ENCODE measurements around the gene CCDC39.

CCDC39 gene

GRCh38 chr3:180570238-180570637 lies 109.1 kb downstream of the CCDC39 start:
- POLR2A ChIA-PET: no interaction called here
- H3K36me3 ChIP-seq (ENCODE audit: control insufficient read depth in 2 of 2, insufficient read depth in 1 of 2, low read length in 2 of 2): no peaks in the 10 kb centered on the region
- no peaks in the 10 kb centered on the region for H3K9me3 ChIP-seq (ENCODE audit: control insufficient read depth, insufficient read depth, low read depth, low read length)
- no peak overlapping the region for H3K4me3 ChIP-seq (ENCODE audit: low read depth, low read length)
- TF ChIP-seq ZNF707 (tag by site-specific recombination; IDR thresholded peaks at IDR 0.05) (no peak), ZNF133 (tag by site-specific recombination; IDR thresholded peaks at IDR 0.05) (no peak), ZNF404 (tag by site-specific recombination; IDR thresholded peaks at IDR 0.05) (no peak), ZNF561 (tag by site-specific recombination; IDR thresholded peaks at IDR 0.05; ENCODE audit: borderline replicate concordance) (no peak), ZNF621 (tag by site-specific recombination; IDR thresholded peaks at IDR 0.05) (no peak), SCRT1 (tag by site-specific recombination; IDR thresholded peaks at IDR 0.05; ENCODE audit: borderline replicate concordance) (no peak), SCRT2 (tag by site-specific recombination; IDR thresholded peaks at IDR 0.05) (no peak), ZNF354C (tag by site-specific recombination; IDR thresholded peaks at IDR 0.05; ENCODE audit: borderline replicate concordance, low read depth) (no peak), ZNF48 (tag by site-specific recombination; IDR thresholded peaks at IDR 0.05) (no peak), ZNF362 (tag by site-specific recombination; IDR thresholded peaks at IDR 0.05) (no peak), HOXD13 (CRISPR knock-in tag; IDR thresholded peaks at IDR 0.05; ENCODE audit: borderline replicate concordance) (no peak), ZNF660 (tag by site-specific recombination; IDR thresholded peaks at IDR 0.05) (no peak), OVOL3 (tag by site-specific recombination; IDR thresholded peaks at IDR 0.05) (no peak), KLF8 (tag by site-specific recombination; IDR thresholded peaks at IDR 0.05) (no peak), BCL6B (tag by site-specific recombination; IDR thresholded peaks at IDR 0.05) (no peak), EGR2 (tag by site-specific recombination; IDR thresholded peaks at IDR 0.05; ENCODE audit: low read depth) (no peak), ZNF792 (tag by site-specific recombination; IDR thresholded peaks at IDR 0.05) (no peak), ZBTB48 (tag by site-specific recombination; IDR thresholded peaks at IDR 0.05) (no peak), ZIC2 (tag by site-specific recombination; IDR thresholded peaks at IDR 0.05) (no peak), ZSCAN16 (tag by site-specific recombination; IDR thresholded peaks at IDR 0.05) (no peak)
- CTCF ChIA-PET: interaction anchor here (0.6 kb wide), 1 partner anchor 10 kb away, joined by 4 read pairs; no protein-coding TSS in a partner anchor
- no peak overlapping the region for H3K27ac ChIP-seq (ENCODE audit: extremely low read depth, low read depth, low read length)
- no peaks in the 10 kb centered on the region for H3K4me1 ChIP-seq (ENCODE audit: control insufficient read depth, insufficient read depth, low read length)

- no peaks in the 10 kb centered on the region for H3K36me3 ChIP-seq (ENCODE audit: control insufficient read depth in 2 of 2, insufficient read depth in 1 of 2, low read length in 2 of 2)
- H3K27ac ChIP-seq (ENCODE audit: extremely low read depth, low read depth, low read length): no peak overlapping the region
- no peak overlapping the region for H3K4me3 ChIP-seq (ENCODE audit: low read depth, low read length)
- H3K9me3 ChIP-seq (ENCODE audit: control insufficient read depth, insufficient read depth, low read depth, low read length): no peaks in the 10 kb centered on the region
- POLR2A ChIA-PET: no interaction called here
- CTCF ChIA-PET: interaction anchor here (0.7 kb wide), 1 partner anchor 222 kb away, joined by 3 read pairs; no protein-coding TSS in a partner anchor
- H3K4me1 ChIP-seq (ENCODE audit: control insufficient read depth, insufficient read depth, low read length): no peaks in the 10 kb centered on the region
- no peak for TF ChIP-seq ZNF48 (tag by site-specific recombination; IDR thresholded peaks at IDR 0.05)
- TF ChIP-seq MZF1 (tag by site-specific recombination; IDR thresholded peaks at IDR 0.05; ENCODE audit: borderline replicate concordance): no peak
- no peak for TF ChIP-seq ZNF202 (tag by site-specific recombination; IDR thresholded peaks at IDR 0.05; ENCODE audit: borderline replicate concordance)
- no peak for TF ChIP-seq SP7 (tag by site-specific recombination; IDR thresholded peaks at IDR 0.05)
- no peak for TF ChIP-seq YY1 (tag by site-specific recombination; IDR thresholded peaks at IDR 0.05)
- TF ChIP-seq ZNF707 (tag by site-specific recombination; IDR thresholded peaks at IDR 0.05): no peak
- no peak for TF ChIP-seq ZNF513 (tag by site-specific recombination; IDR thresholded peaks at IDR 0.05)
- TF ChIP-seq ZBTB10 (tag by site-specific recombination; IDR thresholded peaks at IDR 0.05): no peak
- TF ChIP-seq GLI2 (tag by site-specific recombination; IDR thresholded peaks at IDR 0.05; ENCODE audit: borderline replicate concordance, low read depth): no peak
These were observed 114.6 kb downstream of the CCDC39 start for GRCh38 chr3:180564676-180565075.

All from HEK293 (cell line).